ENCODE results near the gene GRB2.
A peak's percentile ranks its signal among the peaks of the same experiment; 100 is the strongest.
"Not testable (repeated sequence)": the region's sequence is repeated elsewhere in the genome, so short reads cannot be mapped to it uniquely, and the experiment has no call there.

The GRB2 gene

DNA sequence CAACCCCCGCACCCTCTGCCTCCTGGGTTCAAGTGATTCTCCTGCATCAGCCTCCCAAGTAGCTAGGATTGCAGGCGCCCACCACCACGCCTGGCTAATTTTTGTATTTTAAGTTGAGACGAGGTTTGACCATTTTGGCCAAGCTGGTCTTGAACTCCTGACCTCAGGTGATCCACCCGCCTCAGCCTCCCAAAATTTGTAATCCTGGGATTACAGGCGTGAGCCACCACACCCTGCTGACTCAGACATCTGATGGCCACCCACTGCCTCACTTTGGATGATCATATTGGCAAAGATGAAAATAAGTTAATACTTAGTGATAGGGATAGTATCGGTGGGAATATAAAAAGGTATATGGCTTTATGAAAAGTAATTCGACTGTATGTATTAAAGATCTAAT, 55.9 kb downstream of the GRB2 start:
- no peak for DNase-seq

DNA sequence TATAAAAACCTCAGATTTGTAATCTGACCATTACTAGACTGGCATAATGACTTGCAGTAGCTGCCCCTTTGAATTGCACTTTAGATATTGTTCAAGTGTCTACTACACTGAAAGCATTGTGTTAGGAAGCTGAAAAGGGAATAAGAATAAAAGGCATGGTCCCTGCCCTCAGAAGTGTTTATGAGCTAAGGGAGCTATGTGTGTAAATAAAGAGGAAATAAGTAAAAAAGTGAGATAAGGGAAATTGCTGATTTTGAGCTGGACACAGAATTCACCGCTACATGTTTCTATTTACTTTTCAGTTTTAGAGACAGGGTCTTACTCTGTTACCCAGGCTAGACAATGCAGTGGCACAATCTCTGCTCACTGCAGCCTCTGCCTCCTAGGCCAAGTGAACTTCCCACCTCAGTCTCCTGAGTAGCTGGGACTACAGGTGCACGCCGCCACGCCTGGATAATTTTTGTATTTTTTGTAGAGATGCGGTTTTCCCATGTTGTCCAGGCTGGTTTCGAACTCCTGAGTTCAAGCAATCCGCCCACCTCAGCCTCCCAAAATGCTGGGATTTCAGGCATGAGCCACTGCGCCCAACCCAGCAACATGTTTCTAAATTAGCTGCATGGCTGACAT, 57.0 kb downstream of the GRB2 start:
- peak in 2 of 4 experiments; percentile 45 to 48 for DNase-seq

GRCh38 chr17:75346906-75347305, 58.6 kb downstream of the GRB2 start:
- DNase-seq = peak; percentile 44 to 63 (median 58)

DNA sequence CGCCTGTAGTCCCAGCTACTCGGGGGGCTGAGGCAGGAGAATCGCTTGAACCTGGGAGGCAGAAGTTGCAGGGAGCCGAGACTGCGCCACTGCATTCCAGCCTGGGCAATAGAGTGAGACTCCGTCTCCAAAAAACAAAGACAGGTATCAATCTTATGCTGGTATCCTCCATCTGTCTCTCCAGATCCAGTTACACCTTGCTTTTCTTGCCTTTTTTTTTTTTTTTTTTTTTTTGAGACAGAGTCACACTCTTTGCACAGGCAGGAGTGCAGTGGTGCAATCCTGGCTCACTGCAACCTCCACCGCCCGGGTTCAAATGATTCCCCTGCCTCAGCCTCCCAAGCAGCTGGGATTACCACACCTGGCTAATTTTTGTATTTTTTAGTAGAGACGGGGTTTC, 59.1 kb downstream of the GRB2 start:
- not testable (repeated sequence) for DNase-seq

- peak in 3 of 4 experiments; percentile 59 to 71 (median 68) for DNase-seq
Observed at GRCh38 chr17:75345514-75346167, 59.8 kb downstream of the GRB2 start.

DNA sequence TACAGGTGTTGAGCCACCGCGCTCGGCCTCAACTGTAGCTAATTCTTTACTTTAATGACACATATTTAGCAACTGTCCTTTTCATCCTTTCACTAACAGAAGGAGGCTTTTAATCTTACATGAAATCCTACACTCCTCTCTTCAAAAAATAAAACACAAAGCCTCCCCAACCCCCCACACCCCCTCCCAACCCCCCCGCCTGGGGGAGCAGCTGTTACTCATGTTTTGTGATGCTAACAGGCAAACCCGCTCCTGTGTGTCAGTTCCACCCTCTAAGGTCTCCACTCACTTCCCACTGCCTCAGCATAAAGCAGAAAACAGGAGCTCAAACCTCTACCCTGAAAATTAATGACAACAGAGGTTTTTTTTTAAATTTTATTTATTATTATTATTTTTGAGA, 60.8 kb downstream of the GRB2 start:
- peak in 3 of 4 experiments; percentile 37 to 53 (median 51) for DNase-seq

GRCh38 chr17:75342996-75343395, 62.5 kb downstream of the GRB2 start:
- DNase-seq = peak in 1 of 4 experiments; percentile 28

DNA sequence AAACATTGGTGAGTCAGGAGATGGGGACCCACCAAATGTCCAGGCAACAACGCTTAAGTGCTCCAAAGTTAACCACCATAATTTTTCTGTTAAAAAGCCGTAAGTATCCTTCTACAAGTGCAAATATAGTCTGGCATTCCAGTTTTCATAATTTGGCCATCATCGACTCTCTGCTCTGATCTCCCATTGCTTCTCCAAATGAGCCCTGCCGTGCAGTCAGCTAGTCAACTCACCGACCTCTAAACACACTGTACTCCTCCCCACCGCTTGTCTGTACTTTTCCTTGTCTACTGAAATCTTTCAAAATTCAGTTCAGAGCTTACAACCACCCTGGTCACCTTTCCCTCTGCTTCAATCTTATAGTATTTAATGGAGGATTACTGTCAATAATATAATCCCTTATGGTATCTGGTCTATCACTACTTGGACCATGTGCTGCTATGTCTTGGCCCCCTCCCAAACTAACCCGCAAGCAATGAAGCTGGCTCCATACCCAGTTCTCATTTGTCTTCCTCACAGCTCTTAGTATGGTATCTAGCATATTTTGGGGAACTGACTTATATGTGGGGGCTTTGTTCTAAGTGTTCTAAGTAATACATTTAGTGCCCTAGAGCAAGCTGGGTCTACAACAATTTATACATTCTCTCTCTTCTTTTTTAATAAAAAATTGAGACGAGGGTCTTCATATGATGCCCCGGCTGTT, 63.5 kb downstream of the GRB2 start:
- no peak for DNase-seq

DNA sequence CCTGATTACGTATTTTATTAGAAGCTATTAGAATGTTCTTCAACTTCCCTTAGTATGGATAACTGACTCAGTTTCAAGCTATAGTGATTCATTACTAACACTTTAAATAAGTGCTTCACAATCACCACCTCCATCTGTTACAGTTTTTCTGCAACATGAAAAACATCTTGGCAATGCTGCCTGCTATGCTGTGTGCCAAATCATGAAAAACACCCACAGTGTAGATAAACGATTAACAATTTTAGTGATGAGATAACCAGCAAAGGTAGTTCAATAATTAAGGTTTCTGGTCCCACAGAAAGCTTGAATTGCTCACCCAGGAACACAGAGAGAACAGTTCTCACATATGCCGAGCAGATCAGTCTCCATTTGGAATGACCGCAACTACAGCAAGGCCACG, 64.8 kb downstream of the GRB2 start:
- DNase-seq = no peak

DNA sequence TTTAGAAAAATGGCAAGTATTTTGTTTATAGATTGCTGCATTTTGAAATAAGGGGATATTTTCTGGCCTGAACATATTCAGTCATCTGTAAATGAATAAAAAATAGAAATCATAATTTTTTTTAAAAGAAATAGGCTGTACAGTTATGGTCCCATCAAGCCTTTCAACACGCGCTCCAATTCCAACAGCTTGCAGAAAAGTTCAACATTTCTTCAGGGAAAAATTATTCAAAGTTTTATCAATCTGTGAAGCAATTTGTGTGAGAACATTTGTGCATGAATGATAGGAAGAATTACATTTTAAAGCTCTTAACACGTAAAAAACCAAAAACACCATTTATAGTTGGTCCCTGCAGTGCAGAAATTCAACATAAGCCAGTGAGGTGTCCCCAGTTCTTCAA, 65.5 kb downstream of the GRB2 start:
- no peak for DNase-seq

DNA sequence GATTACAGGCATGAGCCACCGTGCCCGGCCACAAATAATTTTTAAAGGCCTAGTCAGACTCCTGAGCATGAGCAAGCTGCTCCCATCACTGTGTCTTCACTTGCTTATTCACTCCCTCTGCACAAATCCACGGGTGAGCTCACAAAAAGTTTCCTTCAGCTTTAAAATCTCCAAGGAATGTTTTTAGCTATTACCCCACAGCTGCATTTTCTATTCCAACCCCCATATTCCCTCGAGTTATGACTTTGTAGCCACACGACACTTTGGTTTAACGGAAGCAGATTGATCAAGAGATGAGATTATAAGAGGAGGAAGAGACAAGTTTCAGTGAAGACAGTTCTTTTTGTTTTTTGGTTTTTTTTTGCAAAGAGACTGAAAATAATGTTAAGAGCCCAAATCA, 67.1 kb downstream of the GRB2 start:
- DNase-seq = peak; percentile 35 to 67 (median 53)

GRCh38 chr17:75335315-75335714, 70.2 kb downstream of the GRB2 start:
- no peak for DNase-seq

GRCh38 chr17:75334723-75335122, 70.8 kb downstream of the GRB2 start:
- DNase-seq = no peak

- no peak for DNase-seq
Observed at GRCh38 chr17:75331671-75332070, 73.8 kb downstream of the GRB2 start.

DNA sequence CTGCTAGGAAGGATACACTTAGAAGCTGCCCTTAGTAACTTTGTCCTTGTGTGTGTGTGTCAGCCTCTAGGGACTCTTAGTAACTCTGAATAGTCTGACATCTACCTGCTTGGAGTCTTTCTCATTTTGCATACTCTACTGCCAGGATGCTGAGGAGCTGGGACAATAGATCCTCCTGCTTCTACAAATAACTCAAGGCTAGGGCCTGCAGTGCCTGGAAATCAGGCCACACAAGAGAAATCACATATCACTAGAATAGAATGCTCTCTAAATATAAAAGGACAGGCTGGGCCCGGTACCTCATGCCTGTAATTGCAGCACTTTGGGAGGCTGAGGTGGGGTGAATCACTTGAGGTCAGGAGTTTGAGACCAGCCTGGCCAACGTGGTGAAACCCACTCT, 77.7 kb downstream of the GRB2 start:
- DNase-seq = no peak

DNA sequence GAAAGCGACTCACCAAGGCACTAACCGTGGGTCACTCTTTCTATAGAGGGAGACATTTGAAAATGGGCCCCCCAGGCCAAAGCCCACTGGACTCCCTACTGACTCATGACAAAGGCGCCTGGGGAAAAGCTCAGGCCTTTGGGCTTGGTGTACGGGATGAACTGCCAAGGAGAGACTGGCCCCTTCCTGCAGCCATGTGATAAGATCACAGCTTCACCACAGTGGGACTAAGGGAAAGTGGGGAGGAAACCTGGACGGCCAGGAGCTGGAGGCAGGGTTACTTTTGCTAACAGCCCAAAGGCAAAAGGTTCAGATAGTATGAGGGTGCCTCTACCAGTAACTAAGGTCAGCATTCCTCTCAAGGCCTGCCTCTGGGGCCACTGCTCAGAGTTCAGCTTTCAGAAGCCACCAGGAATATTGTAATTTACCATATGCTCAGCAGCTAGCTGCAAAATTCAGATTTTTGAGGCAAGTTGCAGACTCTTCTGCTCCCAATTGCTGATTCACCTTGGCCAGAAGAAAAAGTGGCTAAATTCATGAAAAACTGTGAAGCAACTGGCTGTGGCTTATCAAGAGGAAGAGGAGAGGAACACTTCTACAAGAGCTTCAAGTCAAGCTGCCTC, 79.1 kb downstream of the GRB2 start:
- DNase-seq = peak in 2 of 4 experiments; percentile 45 to 51

GRCh38 chr17:75325827-75326225, 79.7 kb downstream of the GRB2 start:
- DNase-seq = peak; percentile 50 to 76 (median 64)

DNA sequence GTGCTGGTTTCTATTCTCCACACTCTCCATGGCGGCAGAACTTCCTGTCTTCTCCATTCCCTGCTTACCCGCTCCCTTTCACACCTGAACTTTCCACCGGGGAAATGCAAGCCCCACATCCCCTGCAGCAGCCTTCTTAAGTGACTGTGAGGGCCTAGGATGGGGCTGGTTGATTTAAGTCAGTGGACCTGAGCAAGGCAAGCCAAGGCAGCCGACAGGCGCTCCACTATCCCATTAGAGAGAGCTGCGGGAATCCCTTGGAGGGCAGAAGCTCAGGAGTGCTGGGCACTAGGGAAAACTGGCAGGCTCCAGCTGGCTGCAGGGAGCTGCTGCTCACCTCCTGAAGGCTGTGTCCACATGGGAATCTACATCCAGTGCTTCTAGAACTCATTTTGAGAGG, 80.1 kb downstream of the GRB2 start:
- DNase-seq = no peak

- DNase-seq = no peak
Observed at GRCh38 chr17:75321506-75321905, 84.0 kb downstream of the GRB2 start.

GRCh38 chr17:75319904-75320691, 85.4 kb downstream of the GRB2 start:
- DNase-seq = no peak

GRCh38 chr17:75318615-75319222, 86.8 kb downstream of the GRB2 start:
- no peak for DNase-seq

- peak in 1 of 4 experiments; percentile 42 for DNase-seq
Observed at GRCh38 chr17:75318211-75318610, 87.3 kb downstream of the GRB2 start.

Measured in suppressor macrophage (primary cell).